Activated CD4-positive, alpha-beta T cell treated with anti-CD3 and anti-CD28 coated beads for 1 hour (primary cell): Measurements from ENCODE around the gene WFDC12.

Source experiments
- DNase-seq: peaks from one replicate; pipeline ENCODE4 v3.0.0-alpha.2; 2020

Gene WFDC12

GRCh38 chr20:45114465-45115385, 9.5 kb downstream of the WFDC12 start, which contains the start of gene WFDC5:
WFDC5 (minus strand) TSS chr20:45115174; CDS start chr20:45115083, 91 bp downstream.
- no peak for DNase-seq

GRCh38 chr20:45113865-45114264, 10.4 kb downstream of the WFDC12 start:
- no peak for DNase-seq

GRCh38 chr20:45112754-45113153, 11.5 kb downstream of the WFDC12 start:
- DNase-seq, result no peak

GRCh38 chr20:45111799-45112471, 12.3 kb downstream of the WFDC12 start:
- DNase-seq, result no peak

GRCh38 chr20:45111285-45111684, 13.0 kb downstream of the WFDC12 start:
- DNase-seq, result no peak

- DNase-seq, result no peak
Observed at GRCh38 chr20:45110301-45110700, 14.0 kb downstream of the WFDC12 start.

- no peak for DNase-seq
Observed at GRCh38 chr20:45109634-45110033, 14.6 kb downstream of the WFDC12 start.

- DNase-seq, result no peak
Observed at GRCh38 chr20:45105317-45105716, 18.9 kb downstream of the WFDC12 start.

GRCh38 chr20:45104786-45105185, 19.5 kb downstream of the WFDC12 start:
- DNase-seq, result no peak

- DNase-seq, result no peak
Observed at GRCh38 chr20:45103072-45103471, 21.2 kb downstream of the WFDC12 start.

- no peak for DNase-seq
Observed at GRCh38 chr20:45101333-45101850, 22.9 kb downstream of the WFDC12 start.

- DNase-seq, result no peak
Observed at GRCh38 chr20:45100563-45101245, 23.6 kb downstream of the WFDC12 start, which contains the start of gene KCNS1. KCNS1 (minus strand) TSS chr20:45101127; CDS start chr20:45099236, 1,891 bp downstream.

- no peak for DNase-seq
Observed at GRCh38 chr20:45098103-45098773, 26.0 kb downstream of the WFDC12 start.

- no peak for DNase-seq
Observed at GRCh38 chr20:45097485-45098102, 26.7 kb downstream of the WFDC12 start.

GRCh38 chr20:45096781-45097180, 27.5 kb downstream of the WFDC12 start:
- DNase-seq, result no peak

GRCh38 chr20:45095805-45096238, 28.4 kb downstream of the WFDC12 start:
- DNase-seq, result no peak

GRCh38 chr20:45094864-45095574, 29.2 kb downstream of the WFDC12 start:
- no peak for DNase-seq

- DNase-seq, result no peak
Observed at GRCh38 chr20:45094201-45094600, 30.1 kb downstream of the WFDC12 start.

- no peak for DNase-seq
Observed at GRCh38 chr20:45092898-45093297, 31.4 kb downstream of the WFDC12 start.

GRCh38 chr20:45091366-45091765, 32.9 kb downstream of the WFDC12 start:
- DNase-seq, result no peak

- no peak for DNase-seq
Observed at GRCh38 chr20:45090481-45090880, 33.8 kb downstream of the WFDC12 start.
